Activated effector memory CD4-positive, alpha-beta T cell treated with anti-CD3 and anti-CD28 coated beads, Interleukin-2, amount 50 U/mL, for 16 hours (primary cell): ENCODE results near the gene WHRN.

Experiments
- DNase-seq: peaks from one replicate; pipeline ENCODE4 v3.0.0-alpha.2; 2020

Gene WHRN

DNA sequence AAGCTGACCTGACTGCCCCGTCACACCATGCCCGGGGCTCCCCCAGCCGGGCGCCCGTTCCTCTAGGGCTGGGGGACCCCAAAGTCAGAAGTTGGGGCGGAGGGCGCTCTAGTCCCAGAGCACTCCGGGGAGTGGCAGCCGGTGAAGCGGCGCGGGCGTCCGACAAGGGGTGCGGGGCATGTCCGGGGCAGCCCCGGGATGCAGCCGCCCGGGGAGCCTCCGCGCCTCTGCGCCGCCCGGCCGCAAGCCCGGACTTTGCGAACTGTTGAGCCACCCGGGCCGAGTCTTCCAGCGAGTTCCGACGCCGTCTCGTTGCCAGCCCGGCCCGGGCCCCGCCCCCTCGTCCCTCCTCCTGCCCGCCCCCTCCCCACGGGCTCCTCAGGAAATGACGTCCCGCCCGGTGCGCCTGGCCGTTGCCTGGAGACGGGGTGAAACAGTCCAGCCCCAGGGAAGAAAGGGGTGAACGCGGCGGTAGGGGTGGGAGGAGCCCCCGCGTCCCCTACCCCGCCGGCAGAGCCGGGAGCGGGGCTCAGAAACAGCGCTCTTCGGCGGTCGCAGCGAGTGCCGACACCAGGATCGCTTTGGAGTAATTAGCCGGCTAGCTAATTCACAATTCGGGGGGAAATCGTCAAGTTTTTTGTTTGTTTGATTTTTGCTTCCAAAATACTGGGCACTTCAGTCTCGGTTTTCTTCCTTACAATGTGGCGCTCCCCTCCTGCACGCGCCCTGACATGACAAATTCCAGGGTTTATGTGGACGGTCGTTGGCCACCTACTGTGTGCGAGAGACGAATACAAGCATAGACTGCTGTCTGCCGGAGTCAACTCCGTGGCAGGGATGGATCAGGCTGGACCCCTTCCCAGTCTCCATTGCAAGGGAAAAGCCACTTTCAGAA lies at the start of gene WHRN:
WHRN (minus strand) TSS at position 287 of the 895 bp plus-strand sequence. CDS start 672 bp downstream, outside the sequence.
- peak; percentile 96 for DNase-seq

DNA sequence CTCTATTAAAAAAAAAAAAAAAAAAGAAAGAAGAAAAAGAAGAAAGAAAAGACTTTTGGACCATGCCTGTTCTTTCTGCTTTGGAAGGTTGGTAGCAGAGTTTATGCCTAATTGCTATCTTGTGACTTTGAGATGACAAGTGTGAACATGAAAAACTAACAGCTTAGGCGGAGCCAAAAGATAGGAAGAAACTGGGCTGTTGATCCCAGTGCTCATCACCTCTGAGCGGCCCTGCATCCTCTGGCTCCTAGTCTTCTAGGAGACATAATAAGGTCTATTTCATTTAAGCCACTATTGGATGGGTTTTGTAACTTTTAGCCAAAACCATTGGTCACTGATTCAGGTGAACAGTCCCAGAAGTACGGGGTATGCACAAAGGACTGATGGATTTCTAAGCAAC lies 47.9 kb upstream of the WHRN start:
- no peak for DNase-seq

DNA sequence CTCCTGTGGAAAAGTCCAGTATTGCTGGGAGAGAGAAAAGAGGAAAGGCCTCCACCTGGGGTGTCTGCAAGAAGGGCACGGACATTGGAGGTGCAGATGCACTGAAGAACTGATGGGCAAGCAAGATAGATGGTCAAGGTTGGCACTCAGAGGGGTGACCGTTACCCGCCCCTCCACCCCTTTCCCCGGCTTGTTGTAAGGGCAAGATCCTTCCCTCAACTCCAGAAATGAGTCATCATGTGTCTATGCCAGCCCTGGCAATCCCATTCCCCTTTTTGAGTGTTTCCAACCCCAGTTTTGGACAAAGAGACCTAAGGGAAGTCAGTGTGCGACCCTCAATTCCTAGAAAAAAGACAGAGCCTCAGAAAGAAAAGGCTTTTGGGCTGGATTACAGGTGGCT lies 47.4 kb upstream of the WHRN start:
- DNase-seq: no peak

DNA sequence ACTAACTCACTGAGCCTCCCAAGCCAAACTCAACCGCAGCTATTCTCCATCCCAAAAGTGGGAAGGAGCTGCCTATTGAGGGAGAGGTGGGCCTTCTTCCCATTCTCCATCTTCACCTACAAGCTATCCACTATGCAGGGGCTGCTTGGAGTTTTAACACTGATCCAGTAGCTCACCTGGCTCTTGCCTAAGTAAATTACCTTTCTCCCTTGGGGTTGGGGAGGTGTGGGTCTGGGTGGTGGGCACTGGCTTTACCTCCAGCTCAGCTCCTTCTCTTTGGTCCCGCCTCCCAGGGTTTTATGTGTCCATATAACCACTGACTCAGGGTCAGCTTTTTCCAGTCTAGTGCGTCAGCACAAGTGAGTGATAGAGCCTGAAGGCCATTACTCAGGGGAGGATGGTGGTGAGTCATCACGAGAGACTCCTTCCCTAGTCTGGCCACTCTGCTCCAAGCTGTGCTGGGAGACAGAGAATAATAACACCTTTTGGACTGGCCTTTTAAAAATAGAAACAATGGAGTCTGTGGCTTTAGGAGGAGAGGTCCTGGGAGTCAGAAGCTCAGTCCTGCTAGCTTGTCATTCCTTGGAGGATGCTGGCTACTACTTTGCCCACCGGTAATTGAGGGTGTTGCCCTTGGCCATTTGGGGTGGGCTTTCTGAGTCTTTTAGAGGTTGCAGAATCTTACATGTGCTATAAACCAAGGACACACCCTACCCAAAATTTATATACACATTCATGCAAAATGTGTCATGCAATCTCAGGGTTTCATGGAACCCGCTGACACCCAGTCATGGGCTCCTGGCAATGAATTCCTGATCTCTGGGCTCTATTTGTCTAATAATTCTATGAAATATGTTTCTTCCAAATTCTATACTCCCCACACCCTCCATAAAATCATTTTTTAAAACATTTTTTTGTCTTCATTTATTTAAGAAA lies 46.7 kb upstream of the WHRN start:
- no peak for DNase-seq

DNA sequence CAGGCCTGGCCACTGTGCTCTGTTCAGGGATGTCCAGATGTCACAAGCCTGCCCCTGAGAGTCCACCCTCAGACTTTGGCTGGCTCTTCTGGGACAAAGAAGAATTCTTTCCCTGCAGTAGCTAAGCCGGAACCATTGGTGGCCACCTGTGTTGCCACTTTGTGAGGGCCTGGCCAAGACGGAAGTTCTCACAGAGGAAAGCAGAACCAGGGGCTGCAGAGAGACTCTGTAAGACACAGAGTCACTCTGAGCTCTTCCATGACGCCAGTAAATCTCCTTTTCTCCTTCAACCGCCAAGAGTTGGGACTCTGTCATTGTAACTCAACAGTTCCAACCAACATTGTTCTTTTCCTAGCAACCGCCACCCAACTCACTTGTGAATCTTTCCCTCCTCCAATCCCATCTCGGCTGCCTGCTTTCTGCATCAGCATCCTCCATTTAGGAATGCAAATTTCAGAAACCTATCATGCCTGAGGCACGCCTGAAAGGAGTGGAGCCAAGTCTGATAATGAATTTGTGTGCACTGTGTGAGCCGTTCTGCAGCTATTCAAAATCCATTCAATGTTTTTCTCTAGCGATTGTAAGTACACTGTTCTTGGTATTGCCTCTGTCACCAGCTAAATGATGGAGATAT lies 44.5 kb upstream of the WHRN start:
- no peak for DNase-seq

DNA sequence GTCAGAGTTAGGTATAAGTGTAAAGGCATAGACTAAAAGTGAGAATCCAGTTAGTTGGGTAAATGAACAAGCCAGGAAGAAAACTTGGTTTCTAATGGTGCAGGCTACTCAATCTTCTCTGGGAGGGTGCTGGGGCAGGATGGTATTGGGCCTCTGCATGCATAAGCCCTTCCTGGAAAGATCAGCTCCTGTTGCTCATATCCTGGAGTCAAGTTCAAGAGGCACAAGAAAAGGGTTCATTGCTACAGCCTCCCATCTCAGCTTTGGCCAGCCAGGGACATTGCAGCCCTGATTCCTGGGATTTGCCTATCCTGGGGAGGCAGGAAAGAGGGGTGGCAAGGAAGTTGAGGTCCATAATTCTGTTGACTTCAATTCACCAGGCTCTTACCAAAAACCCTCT lies 41.6 kb upstream of the WHRN start:
- DNase-seq: no peak

DNA sequence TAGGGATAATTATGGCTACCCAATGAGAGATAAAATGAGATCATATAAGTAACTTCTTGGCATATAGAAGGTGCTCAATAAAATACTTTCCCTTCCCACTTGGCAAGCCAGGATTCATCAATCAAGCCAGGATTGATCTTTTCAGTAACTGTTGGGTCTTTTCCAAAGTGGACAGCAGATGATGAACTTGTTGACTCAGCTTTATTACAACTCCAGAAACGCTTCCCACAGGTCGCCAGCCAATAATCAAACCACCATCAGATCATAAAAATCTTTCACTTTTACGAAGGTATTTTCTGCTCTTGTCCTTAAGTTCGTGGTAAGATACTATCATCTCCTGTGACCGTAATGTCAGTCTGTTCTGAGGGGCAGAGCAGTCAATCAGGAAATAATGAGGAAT lies 39.8 kb upstream of the WHRN start:
- no peak for DNase-seq

DNA sequence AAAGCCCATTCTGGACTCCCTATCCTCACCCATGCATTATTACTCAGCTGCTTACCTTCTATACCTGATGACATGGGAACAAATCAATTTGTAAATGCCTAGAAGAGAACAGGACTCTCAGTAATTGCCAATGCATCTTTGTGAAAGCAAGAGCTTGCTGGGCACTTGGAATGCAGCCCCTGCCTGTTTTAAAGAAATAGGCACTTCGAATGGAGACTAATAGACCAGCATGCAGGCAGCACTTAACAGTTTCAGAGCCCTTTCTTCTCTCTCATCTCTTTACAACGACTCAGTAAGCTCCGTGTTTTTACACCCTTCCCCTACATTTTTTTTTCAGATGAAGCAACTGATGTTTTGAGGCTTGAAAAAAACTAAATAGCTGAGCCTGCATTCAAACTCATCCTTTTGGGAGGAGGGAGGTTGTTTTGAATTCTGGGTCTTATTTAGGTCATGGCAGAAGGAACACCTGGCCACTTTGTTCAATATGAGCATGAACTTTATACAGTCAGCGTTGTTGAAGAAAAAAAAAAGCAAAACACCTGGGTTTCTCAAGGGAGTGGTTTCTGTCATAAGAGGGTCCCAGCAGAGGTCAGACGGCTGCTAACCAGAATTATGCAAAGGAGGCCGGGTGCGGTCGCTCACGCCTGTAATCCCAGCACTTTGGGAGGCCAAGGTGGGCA lies 34.6 kb upstream of the WHRN start:
- no peak for DNase-seq

DNA sequence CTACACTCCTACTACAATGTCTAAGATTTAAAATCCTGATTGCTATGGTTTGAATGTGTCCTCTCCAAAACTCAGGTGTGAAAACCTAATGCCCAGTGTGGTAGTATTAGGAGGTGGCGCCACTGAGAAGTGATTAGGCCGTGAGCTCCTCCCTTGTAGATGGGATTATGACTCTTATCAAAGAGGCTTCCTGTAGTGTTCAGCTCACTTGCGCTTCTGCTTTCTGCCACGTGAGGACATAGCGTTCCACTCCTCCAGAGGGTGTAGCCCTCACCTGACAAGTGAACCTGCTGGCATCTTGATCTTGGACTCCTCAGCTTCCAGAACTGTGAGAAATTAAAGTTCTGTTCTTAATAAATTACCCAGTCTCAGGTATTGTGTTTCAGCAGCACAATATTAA lies 33.0 kb upstream of the WHRN start:
- DNase-seq: peak; percentile 66

DNA sequence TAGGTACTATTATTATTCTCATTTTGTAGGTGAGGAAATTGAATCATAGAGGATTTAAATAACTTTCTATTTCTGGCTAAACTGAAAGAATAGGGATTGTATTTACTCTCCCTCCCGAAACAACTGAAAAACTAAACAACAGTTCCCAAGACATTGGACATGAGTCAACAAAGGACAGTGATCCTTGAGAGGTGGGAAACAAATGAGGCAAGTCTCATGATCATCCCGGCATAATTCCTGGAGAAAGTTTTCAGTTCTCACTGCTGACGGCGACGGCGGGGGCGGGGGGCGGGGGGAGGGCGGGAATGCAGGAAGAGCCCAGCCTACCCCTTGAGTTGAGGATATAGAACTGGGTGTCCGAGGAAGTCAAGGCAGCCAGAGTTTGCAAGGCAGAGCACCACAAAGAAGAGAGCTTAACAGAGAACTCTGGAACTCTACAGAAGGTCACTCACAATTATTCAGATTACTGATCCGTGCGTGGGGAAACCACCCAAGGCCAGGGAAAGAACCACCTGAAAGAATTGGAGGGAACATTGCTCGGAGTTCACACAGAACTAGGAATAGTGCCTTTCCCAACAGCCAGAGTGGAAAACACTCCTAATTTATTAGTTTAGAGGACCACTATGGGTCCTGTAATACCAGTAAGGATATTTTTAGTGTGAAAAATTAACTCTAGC lies 27.4 kb upstream of the WHRN start:
- DNase-seq: no peak

DNA sequence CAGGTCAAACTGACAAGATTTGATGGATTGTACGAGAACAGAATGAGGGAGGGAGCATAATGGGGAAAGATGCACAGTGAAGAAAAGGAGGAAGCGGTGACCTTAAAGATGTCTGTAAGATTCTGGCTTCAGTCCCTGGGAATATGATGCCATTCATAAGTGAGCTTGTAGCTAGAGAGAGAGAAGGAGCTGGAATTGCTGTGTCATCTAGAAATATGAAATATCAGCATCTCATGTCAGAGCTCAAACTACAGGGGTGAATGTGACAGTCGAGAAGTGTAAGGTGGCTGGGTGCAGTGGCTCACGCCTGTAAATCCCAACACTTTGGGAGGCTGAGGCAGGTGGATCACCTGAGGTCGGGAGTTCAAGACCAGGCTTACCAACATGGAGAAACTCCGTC lies 24.0 kb upstream of the WHRN start:
- DNase-seq: no peak

DNA sequence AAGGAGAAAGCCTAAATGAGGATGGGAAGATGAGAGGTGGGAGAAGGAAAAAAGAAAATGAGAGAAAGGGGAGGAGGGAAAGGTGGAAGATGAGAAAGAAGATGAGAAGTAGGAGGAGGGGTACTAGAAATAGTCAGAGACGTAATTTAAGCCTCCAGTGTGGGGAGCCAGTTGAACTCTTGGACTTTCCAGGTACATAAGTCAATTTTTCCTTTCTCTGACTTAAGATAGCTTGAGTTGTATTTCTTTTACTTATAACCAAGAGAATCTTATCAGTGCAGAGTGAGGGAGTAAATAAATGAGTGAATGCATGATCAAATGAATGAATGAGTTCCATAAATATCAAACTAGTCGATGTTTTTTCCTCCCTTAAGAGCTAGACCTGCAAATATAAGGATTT lies 21.5 kb upstream of the WHRN start:
- DNase-seq: no peak

DNA sequence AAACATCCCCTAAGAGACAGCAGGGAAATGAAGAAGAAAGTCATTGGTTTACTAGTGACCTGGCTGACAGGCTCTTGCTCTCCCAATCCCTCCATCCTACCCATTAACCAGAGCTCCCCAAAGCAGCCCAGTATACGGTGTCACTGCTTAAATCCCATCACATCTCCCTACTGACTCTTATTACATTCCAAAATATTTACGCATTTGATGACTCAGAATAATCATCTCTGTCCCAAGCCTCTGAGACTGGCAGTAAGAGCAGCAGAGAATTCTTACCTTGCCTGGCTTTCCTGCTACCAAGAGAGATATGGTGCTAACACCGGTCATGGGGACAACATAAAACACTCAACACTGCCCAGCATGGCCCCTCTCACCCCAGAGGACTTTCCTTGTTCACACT lies 20.2 kb upstream of the WHRN start:
- DNase-seq: no peak

DNA sequence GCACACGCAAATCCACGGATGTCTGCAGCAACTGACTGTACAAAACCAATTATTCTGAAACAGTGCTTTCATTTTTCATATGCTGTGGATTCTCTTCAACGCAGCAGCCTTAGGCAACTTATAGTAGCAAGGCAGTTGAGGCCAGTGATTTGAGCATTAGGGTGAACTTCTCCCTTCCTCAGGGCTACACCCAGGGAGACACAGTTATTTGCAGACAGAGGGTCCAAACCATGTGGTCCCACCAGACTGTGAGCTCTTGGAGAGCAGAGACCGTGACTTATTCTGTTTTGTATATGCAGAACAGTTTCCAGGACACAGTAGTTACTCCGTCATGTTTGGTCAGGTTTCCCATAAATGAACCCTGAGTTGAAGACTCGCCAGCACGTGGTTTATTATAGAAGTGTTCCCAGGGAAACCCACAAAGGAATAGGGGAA lies 19.0 kb upstream of the WHRN start:
- no peak for DNase-seq

DNA sequence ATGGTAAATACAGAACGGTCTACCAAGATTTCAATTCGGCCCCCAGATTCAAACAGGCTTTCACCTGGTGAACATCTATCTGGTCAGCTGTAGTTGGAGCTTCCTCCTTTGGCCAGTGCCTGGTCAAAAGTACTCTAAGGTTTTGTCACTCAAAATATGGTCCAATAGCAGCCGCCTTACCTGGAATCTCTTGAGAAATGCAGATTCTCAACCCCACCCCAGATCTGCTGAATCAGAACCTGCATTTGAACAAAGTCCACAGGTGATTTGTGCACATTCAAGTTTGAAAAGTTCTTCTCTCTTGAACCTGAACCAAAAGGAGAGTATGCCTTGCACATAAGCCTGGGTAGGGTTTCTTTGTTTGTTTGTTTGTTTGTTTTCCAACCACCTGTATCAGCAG lies 17.6 kb upstream of the WHRN start:
- DNase-seq: no peak

DNA sequence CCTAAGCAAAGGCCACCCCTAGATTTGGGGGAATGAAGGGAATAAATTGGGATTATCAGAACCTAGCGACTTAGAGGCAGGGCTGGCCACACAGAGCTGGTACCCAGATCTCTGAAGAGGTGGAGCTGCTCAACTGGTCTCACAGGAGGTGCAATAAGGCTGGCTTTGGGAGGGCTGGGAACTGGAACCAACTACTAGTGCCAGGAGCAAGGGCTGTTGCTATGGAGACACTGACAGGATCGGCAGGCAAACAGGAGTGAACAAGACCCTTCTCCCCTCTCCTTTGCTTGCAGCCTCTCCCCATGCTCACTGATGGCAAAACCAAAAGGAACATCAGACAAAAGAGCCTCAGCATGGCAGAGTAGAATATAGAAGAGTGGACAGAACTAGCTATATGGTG lies 17.0 kb upstream of the WHRN start:
- no peak for DNase-seq

DNA sequence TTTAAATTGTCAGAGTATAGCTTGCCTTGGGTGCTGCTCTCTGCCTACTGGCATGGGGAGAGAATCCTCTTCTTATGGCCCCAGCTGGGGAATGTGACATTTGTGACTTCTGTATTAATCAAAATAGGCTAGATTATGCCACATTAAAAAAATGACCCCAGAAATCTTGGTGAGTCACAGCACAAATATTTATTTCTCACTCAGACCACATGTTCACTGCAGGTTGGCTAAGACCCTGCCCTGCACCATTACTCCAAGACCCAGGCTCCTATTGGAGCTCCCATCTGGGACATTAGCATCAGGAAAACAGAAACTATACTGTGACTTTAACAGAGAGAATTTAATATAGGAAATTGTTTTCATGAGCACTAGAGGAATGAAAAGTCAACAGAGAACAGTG lies 16.6 kb upstream of the WHRN start:
- no peak for DNase-seq

DNA sequence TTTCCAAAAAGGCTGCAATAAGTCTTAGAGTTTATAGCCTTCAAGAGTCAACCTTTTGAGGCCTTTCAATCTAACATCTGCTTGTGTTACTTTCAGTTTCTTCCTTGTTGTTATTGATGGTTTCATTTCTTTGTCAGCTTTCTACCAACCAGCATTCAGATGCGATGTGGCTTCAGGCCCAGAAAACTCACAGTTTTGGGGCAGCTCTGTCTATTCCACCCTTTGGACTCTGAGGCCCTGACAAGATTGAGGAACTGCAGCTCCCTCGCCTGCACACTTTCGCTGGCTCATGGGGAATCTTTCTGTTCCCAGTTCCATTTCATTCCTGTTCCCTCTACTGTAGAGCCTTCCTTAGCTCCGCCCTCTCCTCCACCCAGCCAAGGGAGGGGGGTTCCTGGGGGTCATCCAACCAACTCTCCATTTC lies 13.3 kb upstream of the WHRN start:
- DNase-seq: no peak

DNA sequence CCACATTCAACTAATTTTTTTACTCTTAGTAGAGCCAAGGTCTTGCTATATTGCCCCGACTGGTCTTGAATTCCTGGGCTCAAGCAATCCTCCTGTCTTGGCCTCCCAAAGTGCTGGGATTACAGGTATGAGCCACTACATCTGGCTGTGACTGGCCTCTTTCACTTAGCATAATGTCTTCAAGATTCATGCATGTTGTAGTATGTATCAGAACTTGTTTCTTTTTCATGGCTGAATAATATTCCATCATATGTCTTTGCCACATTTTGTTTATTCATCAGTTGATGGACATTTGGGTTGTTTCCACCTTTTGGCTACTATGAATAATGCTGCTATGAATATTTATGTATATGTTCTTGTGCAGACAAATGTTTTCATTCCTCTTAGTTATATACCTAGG lies 12.8 kb upstream of the WHRN start:
- DNase-seq: no peak

DNA sequence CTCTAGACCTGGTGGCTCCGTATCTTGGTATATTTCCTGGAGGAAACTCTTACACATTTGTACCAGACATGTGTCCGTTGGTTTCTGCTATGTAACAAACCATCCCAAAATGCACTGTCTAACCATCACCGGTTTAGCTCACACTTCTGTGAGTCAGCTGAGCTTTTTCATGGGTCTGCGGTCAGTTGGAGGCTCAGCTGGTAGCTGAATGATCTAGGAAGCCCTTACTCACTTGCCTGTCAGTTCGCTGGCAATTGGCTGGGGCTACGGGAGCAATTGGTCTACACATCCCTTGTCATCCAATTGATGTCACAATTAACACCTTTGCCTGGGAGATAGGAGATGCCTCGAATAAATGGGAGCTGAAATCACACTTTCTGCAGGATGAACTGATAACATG lies 11.6 kb upstream of the WHRN start:
- DNase-seq: no peak

DNA sequence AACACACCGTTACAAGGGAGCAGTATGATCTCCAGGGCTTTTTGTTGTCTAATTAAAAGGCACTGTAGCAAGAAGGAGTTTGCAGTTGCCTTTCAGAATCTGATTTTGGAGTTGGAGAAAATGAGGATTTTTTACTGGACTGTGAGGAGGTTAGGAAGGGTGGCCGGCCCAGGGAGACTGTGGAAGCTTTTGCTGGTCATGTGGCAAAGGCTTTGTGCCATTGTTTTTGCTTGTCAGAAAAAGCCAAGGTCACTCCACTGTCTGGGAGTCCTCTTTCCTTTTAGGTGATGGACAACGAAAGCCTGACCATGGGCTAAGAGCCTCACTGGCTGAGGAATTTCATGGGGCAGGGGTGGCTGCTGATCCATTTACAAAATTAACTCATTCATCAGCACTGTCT lies 10.3 kb upstream of the WHRN start:
- DNase-seq: no peak

DNA sequence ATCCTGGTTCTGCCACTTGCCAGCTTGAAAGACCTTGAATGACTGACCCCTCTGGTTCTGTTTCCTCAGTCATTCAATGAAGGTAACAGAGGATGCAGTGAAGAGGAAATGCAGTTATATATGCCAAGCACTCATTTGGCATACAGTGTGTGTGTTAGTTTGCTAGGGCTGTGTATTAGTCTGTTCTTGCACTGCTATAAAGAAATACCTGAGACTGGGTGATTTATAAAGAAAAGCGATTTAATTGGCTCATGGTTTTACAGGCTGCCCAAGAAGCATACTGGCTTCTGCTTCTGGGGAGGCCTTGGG lies 8.6 kb upstream of the WHRN start:
- DNase-seq: no peak
